SU-DHL-6 (cell line): ENCODE results near the gene EVC.

Experiments used
- EZH2phosphoT487 ChIP-seq: fragments of 200-600 bp; sonication (generic), shearing (Covaris generic); conservative IDR thresholded peaks from 2 replicates; pipeline ENCODE4 v1.6.1; 2018; ENCODE audit warnings: mild to moderate bottlenecking, antibody characterized with exemption, low read length, moderate library complexity, mixed read lengths
- TF ChIP-seq, protein P1 (sequence below): fragments of 200-600 bp; sonication (generic); IDR thresholded peaks from one replicate; pipeline ENCODE4 v1.5.1; 2017; ENCODE audit warnings: antibody characterized with exemption, mild to moderate bottlenecking, low read length, moderate library complexity; ENCODE audit not compliant: insufficient read depth, poor library complexity, severe bottlenecking

DNA sequence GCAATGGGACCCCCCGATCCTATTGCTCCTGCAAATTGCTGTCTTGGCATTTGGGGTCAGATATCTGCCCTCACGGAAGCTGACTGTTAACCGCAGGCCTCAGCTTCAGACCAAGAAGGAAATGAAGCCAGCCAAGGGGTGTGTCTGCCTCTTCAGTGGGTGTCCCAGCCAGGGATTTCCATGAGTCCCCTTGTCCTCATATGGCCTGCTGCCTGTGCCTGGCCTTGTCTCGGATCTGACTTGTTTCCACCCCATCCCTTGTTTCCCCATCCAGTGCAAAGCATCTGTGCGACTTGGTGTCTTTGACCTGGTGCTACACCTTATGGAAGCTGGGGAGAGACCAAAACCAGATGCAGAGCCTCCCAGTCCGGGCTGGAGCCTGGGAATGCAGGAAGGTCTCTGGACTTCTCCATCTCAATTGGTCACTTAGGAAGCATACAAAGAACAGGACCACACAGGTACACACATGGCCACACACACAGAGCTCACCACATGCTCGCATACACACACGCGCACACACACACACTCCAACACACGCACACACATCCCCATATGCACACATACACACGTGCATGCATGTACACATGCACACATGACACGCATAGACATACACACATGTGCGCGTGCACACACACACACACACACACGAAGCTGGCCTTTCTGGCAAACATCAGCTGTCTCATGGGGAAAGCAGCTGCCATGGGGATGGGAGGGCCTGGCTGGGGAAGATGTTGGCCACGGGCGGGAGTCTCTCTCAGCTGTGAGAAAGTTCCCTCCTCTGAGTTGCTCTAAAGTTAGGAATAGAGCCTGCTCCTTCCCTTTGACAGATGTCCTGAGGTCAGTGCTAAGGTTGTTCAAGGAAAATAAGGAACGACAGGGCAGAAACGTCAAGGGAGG lies 116.4 kb downstream of the EVC start:
- TF ChIP-seq, protein P1, sequence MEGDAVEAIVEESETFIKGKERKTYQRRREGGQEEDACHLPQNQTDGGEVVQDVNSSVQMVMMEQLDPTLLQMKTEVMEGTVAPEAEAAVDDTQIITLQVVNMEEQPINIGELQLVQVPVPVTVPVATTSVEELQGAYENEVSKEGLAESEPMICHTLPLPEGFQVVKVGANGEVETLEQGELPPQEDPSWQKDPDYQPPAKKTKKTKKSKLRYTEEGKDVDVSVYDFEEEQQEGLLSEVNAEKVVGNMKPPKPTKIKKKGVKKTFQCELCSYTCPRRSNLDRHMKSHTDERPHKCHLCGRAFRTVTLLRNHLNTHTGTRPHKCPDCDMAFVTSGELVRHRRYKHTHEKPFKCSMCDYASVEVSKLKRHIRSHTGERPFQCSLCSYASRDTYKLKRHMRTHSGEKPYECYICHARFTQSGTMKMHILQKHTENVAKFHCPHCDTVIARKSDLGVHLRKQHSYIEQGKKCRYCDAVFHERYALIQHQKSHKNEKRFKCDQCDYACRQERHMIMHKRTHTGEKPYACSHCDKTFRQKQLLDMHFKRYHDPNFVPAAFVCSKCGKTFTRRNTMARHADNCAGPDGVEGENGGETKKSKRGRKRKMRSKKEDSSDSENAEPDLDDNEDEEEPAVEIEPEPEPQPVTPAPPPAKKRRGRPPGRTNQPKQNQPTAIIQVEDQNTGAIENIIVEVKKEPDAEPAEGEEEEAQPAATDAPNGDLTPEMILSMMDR, result no peak
- TF ChIP-seq EZH2phosphoT487, result no peak
